Neuronal stem cell (in vitro differentiated cells): Measurements from ENCODE around the gene CXCL11.

Source experiments
- DNase-seq: peaks from one replicate; pipeline ENCODE4 v3.0.0-alpha.2; 2013; ENCODE audit warnings: low spot score
- H2AFZ ChIP-seq: one replicate; pipeline ENCODE4 v1.6.1; 2013; ENCODE audit warnings: mild to moderate bottlenecking, low read length, inconsistent platforms
- H2AK5ac ChIP-seq: 2 replicates; pipeline ENCODE4 v1.6.1; 2013; ENCODE audit warnings: low read depth, mild to moderate bottlenecking, inconsistent platforms, low read length, moderate library complexity, mixed read lengths
- H2BK120ac ChIP-seq: 2 replicates; pipeline ENCODE4 v1.6.1; 2013; ENCODE audit warnings: low read depth, mild to moderate bottlenecking, inconsistent platforms, low read length, moderate library complexity, mixed read lengths
- H2BK12ac ChIP-seq: one replicate; pipeline ENCODE4 v1.6.1; 2013; ENCODE audit warnings: low read length, inconsistent platforms
- H2BK15ac ChIP-seq: 2 replicates; pipeline ENCODE4 v1.6.1; 2013; ENCODE audit warnings: mild to moderate bottlenecking, low read length, inconsistent platforms, mixed read lengths
- H2BK5ac ChIP-seq: one replicate; pipeline ENCODE4 v1.6.1; 2013; ENCODE audit warnings: inconsistent platforms, mild to moderate bottlenecking, low read length, moderate library complexity
- H3K14ac ChIP-seq: one replicate; pipeline ENCODE4 v1.6.1; 2013; ENCODE audit warnings: low read length, inconsistent platforms
- H3K18ac ChIP-seq: 2 replicates; pipeline ENCODE4 v1.6.1; 2013; ENCODE audit warnings: low read length, inconsistent platforms
- H3K23ac ChIP-seq: 2 replicates; pipeline ENCODE4 v1.6.1; 2013; ENCODE audit warnings: low read depth, mild to moderate bottlenecking, mixed read lengths, low read length, inconsistent platforms; ENCODE audit not compliant: poor library complexity
- H3K27ac ChIP-seq: replicated peaks from 3 replicates; pipeline ENCODE4 v1.5.1; 2013; ENCODE audit warnings: low read length, inconsistent platforms
- H3K27me3 ChIP-seq, 3 experiments: 2 replicates each; pipeline ENCODE4 v1.6.1; 2013; ENCODE audit warnings: low read length in 3 of 3, mild to moderate bottlenecking in 2 of 3, inconsistent platforms in 1 of 3, low read depth in 1 of 3, mixed read lengths in 1 of 3, moderate library complexity in 1 of 3; ENCODE audit not compliant: control insufficient read depth in 3 of 3, insufficient read depth in 3 of 3
- H3K36me3 ChIP-seq, 2 donors: replicated peaks in 1 of 2; 2 replicates each; pipeline ENCODE4 v1.6.1; 2013; ENCODE audit warnings: low read length in 2 of 2; ENCODE audit not compliant: control insufficient read depth in 2 of 2, insufficient read depth in 2 of 2
- H3K4ac ChIP-seq: 2 replicates; pipeline ENCODE4 v1.6.1; 2013; ENCODE audit warnings: inconsistent platforms, mild to moderate bottlenecking, low read length, moderate library complexity
- H3K4me1 ChIP-seq, 2 donors: 1 replicate in 1 of 2; 2 replicates in 1 of 2; pipeline ENCODE4 v1.6.1; 2013; ENCODE audit warnings: low read length in 2 of 2, low read depth in 1 of 2; ENCODE audit not compliant: control insufficient read depth in 2 of 2, insufficient read depth in 1 of 2
- H3K4me2 ChIP-seq: one replicate; pipeline ENCODE4 v1.6.1; 2013; ENCODE audit warnings: mild to moderate bottlenecking, low read length, inconsistent platforms; ENCODE audit not compliant: insufficient read depth, poor library complexity, severe bottlenecking
- H3K4me3 ChIP-seq, 2 donors: 2 replicates each; pipeline ENCODE4 v1.5.1; 2013; ENCODE audit warnings: low read length in 2 of 2, mild to moderate bottlenecking in 2 of 2, inconsistent platforms in 1 of 2, moderate library complexity in 1 of 2
- H3K79me1 ChIP-seq: one replicate; pipeline ENCODE4 v1.6.1; 2013; ENCODE audit warnings: low read depth, mild to moderate bottlenecking, inconsistent platforms, low read length, moderate library complexity
- H3K9ac ChIP-seq: one replicate; pipeline ENCODE4 v1.6.1; 2013; ENCODE audit warnings: mild to moderate bottlenecking, low read depth, low read length, inconsistent platforms; ENCODE audit not compliant: poor library complexity
- H3K9me3 ChIP-seq, 2 donors: replicated peaks in 1 of 2; 2 replicates each; pipeline versions ENCODE3 to v1.6.1; 2013; ENCODE audit warnings: low read length in 2 of 2, mild to moderate bottlenecking in 2 of 2, inconsistent platforms in 1 of 2, low read depth in 1 of 2, mixed read lengths in 1 of 2, moderate library complexity in 1 of 2; ENCODE audit not compliant: control insufficient read depth in 2 of 2, insufficient read depth in 1 of 2
- H4K8ac ChIP-seq: one replicate; pipeline ENCODE4 v1.6.1; 2013; ENCODE audit warnings: low read depth, mild to moderate bottlenecking, inconsistent platforms, low read length, moderate library complexity
- H4K91ac ChIP-seq: one replicate; pipeline ENCODE4 v1.6.1; 2013; ENCODE audit warnings: low read length, low read depth, mild to moderate bottlenecking, inconsistent platforms; ENCODE audit not compliant: poor library complexity
- WGBS, 2 donors: extraction: QIAGEN DNeasy Blood & Tissue Kit; methylation state at CpG; one replicate each; pipeline ENCODE4 v1.1.7; 2013; ENCODE audit warnings: missing lambda C conversion rate in 2 of 2, mixed read lengths in 1 of 2; ENCODE audit not compliant: insufficient read length in 2 of 2, insufficient replicate concordance in 1 of 2; ENCODE audit errors: extremely low coverage in 2 of 2; 5-methylcytosine and 5-hydroxymethylcytosine counted together

Gene CXCL11

GRCh38 chr4:76066546-76066945 is 30.7 kb upstream of the CXCL11 start:
- no peak overlapping the region for H2AFZ ChIP-seq
- no CpG with 5 or more reads among the region's 3 CpGs for WGBS, 2 donors
- no peaks in the 10 kb centered on the region for H3K36me3 ChIP-seq

GRCh38 chr4:76061982-76062381 is 26.1 kb upstream of the CXCL11 start:
- no CpG with 5 or more reads among the region's 1 CpG for WGBS, 2 donors
- H3K9ac ChIP-seq = no peak overlapping the region
- DNase-seq = no peak
- no peak overlapping the region for H4K91ac ChIP-seq
- H2BK12ac ChIP-seq = no peak overlapping the region
- no peak overlapping the region for H2BK5ac ChIP-seq
- H3K27ac ChIP-seq = no peak overlapping the region
- no peaks in the 10 kb centered on the region for H3K9me3 ChIP-seq
- H3K36me3 ChIP-seq = no peaks in the 10 kb centered on the region
- no peak overlapping the region for H3K23ac ChIP-seq
- no peak overlapping the region for H4K8ac ChIP-seq
- no peak overlapping the region for H2AK5ac ChIP-seq
- no peak overlapping the region for H3K4me2 ChIP-seq
- H3K18ac ChIP-seq = no peak overlapping the region
- no peak overlapping the region for H3K14ac ChIP-seq
- peaks cover 0 to 10% (median 0%) of the 10 kb centered on the region in 3 experiments for H3K27me3 ChIP-seq
- H3K4me1 ChIP-seq = no peaks in the 10 kb centered on the region
- no peaks in the 10 kb centered on the region for H3K79me1 ChIP-seq
- H2BK15ac ChIP-seq = no peak overlapping the region
- no peak overlapping the region for H2BK120ac ChIP-seq
- H2AFZ ChIP-seq = no peak overlapping the region
- H3K4me3 ChIP-seq = no peak overlapping the region
- no peak overlapping the region for H3K4ac ChIP-seq

More at GRCh38 chr4:76066546-76066945, 30.7 kb upstream of the CXCL11 start:
- Histone ChIP-seq H3K9ac (no peak overlapping the region), H4K8ac (no peak overlapping the region), H2BK120ac (no peak overlapping the region), H2AK5ac (no peak overlapping the region), H2BK12ac (no peak overlapping the region), H3K4ac (no peak overlapping the region), H3K27ac (no peak overlapping the region), H4K91ac (no peak overlapping the region), H2BK5ac (peak overlapping the region; percentile 46), H3K4me1 (no peaks in the 10 kb centered on the region), H2BK15ac (no peak overlapping the region), H3K27me3 (no peaks in the 10 kb centered on the region), H3K79me1 (no peaks in the 10 kb centered on the region), H3K14ac (no peak overlapping the region), H3K9me3 (no peaks in the 10 kb centered on the region), H3K4me3 (no peak overlapping the region), H3K23ac (no peak overlapping the region), H3K4me2 (no peak overlapping the region), H3K18ac (no peak overlapping the region)
- DNase-seq = no peak

- no CpG with 5 or more reads among the region's 1 CpG for WGBS, 2 donors
- no peak overlapping the region for H2BK15ac ChIP-seq
These were observed 25.6 kb upstream of the CXCL11 start for GRCh38 chr4:76061421-76061820.

GRCh38 chr4:76060506-76060905 is 24.6 kb upstream of the CXCL11 start:
- Histone ChIP-seq H3K4ac (no peak overlapping the region), H2BK15ac (no peak overlapping the region), H4K8ac (no peak overlapping the region), H3K23ac (no peak overlapping the region), H3K4me2 (no peak overlapping the region), H4K91ac (no peak overlapping the region), H3K36me3 (no peaks in the 10 kb centered on the region), H3K27me3 (peaks cover 0 to 22% (median 0%) of the 10 kb centered on the region in 3 experiments), H2AFZ (no peak overlapping the region), H3K79me1 (no peaks in the 10 kb centered on the region), H2BK12ac (no peak overlapping the region), H3K9ac (no peak overlapping the region), H2AK5ac (no peak overlapping the region), H3K18ac (no peak overlapping the region), H3K27ac (no peak overlapping the region), H2BK120ac (no peak overlapping the region), H3K4me1 (peaks cover 0 to 1% of the 10 kb centered on the region in 2 donors), H3K14ac (no peak overlapping the region), H3K9me3 (no peaks in the 10 kb centered on the region), H3K4me3 (no peak overlapping the region), H2BK5ac (no peak overlapping the region)
- DNase-seq = no peak

More at GRCh38 chr4:76061421-76061820, 25.6 kb upstream of the CXCL11 start:
- Histone ChIP-seq H2AK5ac (no peak overlapping the region), H2AFZ (no peak overlapping the region), H3K4me2 (no peak overlapping the region), H3K4ac (no peak overlapping the region), H3K18ac (no peak overlapping the region), H3K27ac (no peak overlapping the region), H3K79me1 (no peaks in the 10 kb centered on the region), H3K14ac (no peak overlapping the region), H2BK5ac (no peak overlapping the region), H4K8ac (no peak overlapping the region), H2BK120ac (no peak overlapping the region), H3K4me1 (no peaks in the 10 kb centered on the region), H3K36me3 (no peaks in the 10 kb centered on the region), H4K91ac (no peak overlapping the region), H2BK12ac (no peak overlapping the region), H3K27me3 (peaks cover 0 to 13% (median 0%) of the 10 kb centered on the region in 3 experiments), H3K23ac (no peak overlapping the region), H3K4me3 (no peak overlapping the region), H3K9ac (no peak overlapping the region), H3K9me3 (no peaks in the 10 kb centered on the region)
- DNase-seq = no peak
